ENCODE data around the gene IGSF9B.

IGSF9B gene

DNA sequence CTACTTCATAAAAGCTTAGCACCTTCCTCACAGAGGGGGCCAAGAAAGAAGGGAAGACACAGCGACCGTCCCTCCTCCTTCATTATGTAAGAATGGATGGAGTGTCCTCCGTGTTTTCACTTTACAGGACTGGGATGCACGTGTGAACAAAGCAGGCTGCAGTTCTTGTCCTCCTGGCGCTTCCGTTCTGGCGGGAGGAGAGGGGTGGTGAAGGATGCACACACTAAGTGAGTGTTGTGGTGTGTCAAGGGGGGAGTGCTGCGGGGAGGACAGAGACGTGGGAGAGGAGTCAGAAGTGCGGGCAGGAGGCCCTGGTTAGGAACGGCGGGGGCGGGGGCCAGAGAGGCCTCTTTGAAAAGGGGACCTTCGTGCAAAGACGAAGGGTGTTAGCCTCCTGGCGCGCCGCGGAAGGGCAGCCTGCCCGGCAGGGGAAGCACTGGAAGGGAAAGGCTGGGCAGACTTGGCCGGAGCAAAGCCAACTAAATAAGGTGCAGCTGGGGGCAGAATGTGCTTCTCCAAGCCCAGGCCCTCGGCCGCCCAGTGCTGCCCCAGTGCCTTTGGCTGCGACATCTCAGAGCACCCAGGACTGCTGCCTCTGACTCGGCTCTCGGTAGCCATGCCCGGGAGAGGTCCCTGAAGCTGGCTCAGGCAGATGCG, 27.0 kb upstream of the IGSF9B start:
- DNase-seq (ENCODE audit: low read depth) = no peak

DNA sequence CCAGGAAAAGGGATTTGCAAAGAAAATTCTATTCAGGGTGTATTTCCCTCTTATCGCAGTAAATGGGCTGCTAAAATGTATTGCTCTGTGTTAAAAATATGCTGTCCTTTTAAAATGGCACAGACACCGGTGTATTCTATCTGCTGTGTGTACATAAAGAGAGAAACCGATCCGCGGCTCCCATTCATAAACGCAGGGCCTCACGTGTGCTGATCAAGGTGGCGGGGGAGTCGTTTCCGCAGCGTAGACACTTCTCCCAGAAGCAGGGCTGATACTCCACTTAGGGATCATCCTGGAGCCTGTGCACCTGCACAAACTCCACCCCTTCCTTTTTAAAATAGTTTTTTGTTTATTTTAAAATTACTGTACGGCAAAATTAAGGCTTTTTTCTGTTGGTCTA, 26.1 kb upstream of the IGSF9B start:
- no peak for DNase-seq (ENCODE audit: low read depth)

DNA sequence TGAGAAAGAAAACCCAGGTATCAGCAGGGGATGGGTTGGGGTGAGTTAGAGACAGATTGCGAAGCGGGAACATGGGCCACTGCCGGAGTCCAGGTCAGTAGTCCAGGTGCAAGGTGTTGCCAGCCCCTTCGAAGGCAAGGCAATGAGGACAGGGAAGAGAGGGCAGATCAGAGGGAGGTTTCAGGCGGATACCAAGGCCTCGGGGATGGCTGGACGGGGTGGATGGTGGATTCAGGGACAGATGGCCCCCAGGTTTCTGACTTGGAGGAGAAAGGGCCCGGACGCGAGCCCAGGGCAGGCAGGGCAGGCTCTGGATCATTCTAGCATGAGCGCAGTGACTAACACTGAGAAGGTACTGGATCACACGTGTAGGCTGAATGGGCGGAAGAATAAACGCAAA, 25.4 kb upstream of the IGSF9B start:
- DNase-seq (ENCODE audit: low read depth) = no peak

DNA sequence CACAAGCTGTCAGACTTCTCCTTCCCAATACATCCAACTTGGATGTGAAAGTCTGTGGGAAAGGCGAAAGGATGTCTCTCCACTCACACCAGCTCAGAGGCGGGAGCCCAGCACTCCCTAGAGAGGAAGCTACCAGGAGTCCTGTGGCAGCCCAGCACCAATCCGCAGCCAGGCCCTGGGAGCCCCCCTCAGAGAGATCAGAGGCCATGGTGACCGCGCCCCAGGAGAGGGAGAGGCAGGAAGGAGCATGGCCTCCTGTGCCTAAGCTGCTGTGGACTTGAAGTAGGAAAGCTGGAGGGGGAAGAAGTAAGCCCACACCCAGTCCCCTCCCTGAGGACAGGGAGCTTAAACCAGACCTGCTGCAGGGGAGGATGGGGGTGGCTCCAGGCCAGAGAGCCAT, 24.4 kb upstream of the IGSF9B start:
- DNase-seq (ENCODE audit: low read depth) = no peak

DNA sequence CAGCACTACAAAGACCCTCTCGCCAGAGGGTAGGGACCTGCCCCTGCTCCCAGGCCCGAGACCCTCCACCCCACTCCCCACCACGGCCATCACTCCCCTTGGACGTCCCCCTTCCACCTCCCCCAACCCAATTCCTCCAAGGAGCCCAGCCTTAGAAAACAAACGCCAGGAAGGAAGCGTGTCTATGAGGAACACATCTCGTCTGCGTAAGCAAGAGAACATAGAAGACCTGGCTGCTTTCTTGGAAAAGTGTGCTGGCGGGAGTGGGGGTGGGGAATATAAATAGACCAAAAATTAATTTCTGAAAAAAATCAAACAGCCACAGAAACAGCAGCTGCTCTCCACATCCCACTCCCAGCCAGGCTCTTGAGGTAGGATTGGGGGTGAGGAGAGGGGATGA, 23.9 kb upstream of the IGSF9B start:
- no peak for DNase-seq (ENCODE audit: low read depth)

DNA sequence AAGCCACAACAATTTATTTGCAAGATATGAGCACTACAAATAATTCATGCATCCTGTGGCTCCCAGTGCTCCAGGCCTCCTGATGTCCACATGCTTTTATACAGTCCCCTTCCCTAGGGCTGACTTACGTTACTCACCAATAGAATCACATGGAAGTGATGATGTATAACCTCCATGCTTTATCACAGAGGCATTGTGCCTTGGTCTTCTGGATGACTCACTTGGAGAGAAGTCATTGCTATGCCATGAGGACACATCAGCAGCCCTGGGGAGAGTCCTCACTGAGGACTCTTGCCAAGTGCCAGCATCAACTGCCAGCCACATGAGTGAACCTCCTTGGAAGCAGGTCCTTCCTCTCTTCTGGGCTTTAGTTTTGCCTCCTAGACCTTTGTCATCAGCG, 22.0 kb upstream of the IGSF9B start:
- DNase-seq (ENCODE audit: low read depth) = no peak

DNA sequence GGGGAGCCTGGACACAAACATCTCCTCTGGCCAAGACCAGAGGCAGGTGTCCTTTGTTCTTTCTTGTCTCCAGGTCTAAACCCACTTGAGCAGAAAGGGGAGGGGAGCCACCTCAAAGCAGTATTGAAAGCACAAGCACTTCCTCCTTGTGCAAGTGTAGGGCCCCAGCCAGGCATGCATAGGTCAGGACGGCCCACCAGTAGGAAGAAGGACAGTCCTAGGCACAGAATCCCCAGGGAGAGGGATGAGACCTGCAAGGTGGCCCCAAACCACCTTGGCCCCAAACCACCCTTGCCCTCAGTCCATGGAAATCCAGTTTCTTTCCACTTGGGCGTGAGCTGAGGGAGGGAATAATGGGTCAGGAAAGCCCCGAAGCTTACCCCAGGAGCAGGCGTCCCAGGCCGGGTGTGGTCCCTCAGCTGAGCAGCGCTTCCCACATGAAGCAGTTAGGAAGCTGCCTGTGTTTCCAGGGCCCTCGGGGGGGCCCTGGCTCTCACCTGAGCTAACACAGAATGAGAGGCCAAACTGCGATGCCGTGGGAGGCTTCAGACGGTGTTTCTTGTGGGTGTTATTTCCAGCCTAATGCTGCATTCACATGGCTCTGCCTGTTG, 20.4 kb upstream of the IGSF9B start:
- no peak for DNase-seq (ENCODE audit: low read depth)

DNA sequence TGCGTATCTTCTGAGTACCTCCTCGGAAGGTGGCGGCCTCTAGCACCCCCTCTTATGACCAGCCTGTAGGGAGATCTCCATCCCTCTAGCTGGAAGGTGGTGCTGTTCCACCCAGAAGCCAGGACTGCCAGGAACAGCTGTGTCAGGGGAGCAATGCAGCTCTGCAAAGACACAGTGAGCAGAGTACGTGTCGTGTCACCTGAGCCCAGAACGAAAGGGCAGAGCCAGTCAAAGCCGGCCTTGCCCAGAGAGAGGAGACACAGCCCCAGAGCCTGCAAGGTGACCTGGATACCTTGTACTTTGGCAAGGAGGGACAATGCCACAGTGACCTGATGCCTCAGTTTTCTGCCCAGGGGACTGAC, 18.7 kb upstream of the IGSF9B start:
- DNase-seq (ENCODE audit: low read depth) = no peak

DNA sequence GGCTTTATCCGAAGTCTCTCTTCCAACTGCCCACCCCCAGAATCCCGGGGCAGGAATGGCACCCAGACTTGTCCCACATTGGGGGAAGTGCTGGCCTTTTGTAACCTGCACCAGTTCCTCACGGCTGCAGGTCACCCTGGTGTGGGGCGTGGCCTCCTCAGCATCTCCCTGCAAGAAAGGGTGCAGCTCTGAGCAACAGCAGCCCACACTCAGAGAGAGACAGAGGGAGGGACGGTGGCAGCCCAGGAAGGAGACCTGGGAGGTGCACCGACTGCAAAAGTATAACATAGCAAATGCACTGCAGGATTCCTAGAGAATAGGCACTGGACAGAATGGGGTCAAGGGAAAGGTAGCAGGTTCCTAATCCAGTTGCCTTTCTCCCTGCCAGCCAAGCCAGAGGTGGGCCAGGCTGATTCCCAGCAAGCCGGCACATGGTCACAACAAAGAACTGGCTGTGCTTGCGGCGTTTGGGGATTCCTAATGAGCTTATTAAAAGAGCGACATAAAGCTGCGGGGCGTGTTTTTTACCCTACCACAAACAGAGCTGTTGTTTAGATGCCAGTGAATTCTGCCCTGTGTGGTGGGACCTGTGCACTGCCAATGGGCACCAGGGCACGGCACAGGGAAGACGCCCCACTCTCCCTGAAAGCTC, 18.2 kb upstream of the IGSF9B start:
- DNase-seq (ENCODE audit: low read depth) = no peak

DNA sequence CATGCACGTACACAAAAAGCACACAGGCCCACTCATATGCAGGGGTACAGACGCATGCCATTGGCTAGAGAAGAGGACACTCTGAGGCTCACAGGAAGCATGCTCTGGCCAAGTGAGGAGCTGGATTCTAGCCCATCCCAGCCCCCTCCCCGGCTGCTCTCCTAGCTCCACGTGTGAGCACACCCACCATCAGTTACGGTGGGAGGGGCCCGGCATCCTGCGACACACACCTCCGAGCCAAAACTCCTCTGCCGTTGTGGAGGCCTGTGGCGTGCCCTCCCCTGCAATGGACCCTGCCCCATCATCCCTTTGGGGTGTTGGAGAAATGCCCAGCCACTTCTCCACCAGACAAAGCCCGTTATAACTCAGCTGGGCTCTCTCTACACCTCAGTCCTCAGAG, 15.1 kb upstream of the IGSF9B start:
- no peak for DNase-seq (ENCODE audit: low read depth)

DNA sequence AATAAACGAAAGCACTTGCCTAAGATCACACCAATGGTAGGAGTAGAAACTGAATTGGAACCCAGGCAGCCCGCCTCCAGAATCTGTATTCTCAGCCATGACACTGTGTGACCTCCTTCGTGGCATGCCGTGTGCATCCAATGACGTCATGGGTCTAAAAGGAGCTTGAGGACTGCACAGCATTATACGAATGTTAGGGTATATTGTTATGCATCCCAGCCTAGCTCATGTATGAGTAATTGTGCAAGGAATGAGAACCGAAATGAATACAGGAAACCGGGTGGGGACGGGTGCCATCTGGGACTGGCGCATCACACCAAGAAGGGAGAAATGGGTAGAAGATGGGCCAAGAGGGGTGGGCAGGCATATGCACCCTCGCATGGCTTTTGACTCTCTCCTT, 12.3 kb upstream of the IGSF9B start:
- DNase-seq (ENCODE audit: low read depth) = no peak

DNA sequence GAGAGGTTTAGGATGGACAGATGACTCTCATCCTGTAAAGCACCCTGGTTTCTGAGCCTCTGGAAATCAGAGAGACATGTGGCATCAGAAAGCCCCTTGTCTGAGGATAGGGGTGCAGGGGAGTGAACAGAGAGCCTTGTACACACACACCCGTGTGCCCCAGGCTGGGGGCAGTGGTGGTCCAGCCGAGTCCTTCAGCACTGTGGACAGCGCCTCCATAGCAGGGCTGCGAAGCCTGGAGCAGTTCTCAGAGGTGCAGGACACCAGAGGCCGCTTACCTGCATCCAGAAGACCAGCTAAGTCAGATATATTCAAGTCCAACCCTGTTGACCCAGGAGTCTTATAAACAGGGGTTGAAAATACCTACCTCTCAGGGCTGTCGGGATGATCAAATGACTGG, 11.5 kb upstream of the IGSF9B start:
- no peak for DNase-seq (ENCODE audit: low read depth)

DNA sequence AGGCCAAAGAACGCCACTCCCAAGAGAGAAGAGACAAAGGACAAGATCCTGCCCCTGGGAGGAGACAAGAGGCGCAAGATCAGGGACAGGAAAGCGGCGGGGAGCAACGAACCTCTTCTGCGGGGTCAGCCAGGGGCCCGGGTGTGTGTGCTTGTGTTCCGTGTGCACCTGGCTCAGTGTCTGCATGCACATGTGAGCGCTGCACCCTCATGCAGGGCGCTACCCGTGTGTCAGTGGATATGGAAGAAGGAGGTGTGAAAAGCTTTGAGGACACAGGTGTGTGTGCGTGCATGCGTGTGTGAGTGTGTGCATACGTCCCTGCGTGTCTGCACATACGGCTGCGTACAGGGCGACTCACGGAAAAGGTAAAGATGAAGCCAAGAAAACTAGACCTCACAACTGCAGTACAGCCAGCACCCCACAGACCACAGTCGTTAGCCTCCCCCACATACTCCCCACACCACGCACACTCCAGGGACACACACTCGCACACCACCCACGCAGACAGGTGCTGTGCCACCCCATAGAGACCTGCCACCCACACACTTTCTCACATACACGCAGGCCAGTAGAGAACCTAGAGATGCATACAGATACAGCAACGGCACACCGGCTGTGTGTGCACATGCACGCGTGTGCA, 11.0 kb upstream of the IGSF9B start:
- no peak for DNase-seq (ENCODE audit: low read depth)

DNA sequence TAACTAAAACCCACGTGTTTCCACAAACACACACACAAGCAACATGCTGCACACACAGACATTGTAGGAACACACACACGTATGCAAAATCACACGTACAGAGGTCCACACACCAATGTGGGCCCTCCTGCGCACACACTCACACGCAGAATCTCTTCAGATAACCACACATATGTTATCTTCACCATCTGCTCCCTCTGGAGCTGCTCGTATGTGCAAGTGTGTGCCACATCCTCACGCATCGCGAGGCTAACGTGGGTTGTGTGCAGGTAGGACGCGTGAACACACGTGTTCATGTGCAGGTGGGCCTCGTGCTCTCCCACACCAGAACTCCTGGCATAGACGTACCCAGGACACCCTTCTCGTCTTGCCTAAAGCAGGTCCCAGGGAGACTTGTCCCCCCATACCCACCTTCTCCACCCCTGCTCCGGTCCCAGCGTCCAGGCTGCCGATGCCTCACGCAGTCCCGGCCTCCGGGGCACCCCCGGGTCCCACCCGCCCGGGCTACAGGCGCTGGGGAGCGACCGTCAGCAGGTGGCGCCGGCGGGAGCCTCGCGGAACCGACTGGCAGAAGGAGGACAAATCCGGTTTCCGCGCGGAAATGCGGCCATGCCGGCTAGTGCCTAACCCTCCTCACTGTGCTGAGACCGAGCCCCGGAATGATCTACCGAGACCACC, 10.3 kb upstream of the IGSF9B start:
- peak; percentile 76 for DNase-seq (ENCODE audit: low read depth)

DNA sequence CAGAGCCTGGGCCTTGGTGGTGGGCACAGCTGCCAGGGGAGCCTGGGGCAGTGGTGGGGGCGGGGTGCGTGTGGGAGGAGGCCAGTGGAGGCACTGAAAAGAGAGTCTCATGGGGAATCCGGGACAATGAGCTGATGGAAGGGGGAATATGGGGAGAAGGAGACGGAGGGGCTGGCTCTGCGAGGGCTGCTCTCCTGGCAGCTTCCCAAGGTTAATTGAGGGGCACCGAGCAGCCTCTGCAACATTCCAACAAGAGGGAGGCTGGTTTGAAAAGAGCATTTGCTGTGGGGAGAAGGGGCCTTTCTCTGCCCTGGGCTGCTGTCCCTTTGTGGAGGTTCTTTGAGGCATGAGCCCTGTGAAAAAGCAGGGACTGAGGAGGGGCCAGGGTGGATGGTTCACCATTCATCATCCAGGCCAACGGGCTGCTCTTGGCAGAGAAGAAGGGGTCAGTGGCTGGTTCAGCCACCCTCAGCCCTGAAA, 9.4 kb upstream of the IGSF9B start:
- no peak for DNase-seq (ENCODE audit: low read depth)

DNA sequence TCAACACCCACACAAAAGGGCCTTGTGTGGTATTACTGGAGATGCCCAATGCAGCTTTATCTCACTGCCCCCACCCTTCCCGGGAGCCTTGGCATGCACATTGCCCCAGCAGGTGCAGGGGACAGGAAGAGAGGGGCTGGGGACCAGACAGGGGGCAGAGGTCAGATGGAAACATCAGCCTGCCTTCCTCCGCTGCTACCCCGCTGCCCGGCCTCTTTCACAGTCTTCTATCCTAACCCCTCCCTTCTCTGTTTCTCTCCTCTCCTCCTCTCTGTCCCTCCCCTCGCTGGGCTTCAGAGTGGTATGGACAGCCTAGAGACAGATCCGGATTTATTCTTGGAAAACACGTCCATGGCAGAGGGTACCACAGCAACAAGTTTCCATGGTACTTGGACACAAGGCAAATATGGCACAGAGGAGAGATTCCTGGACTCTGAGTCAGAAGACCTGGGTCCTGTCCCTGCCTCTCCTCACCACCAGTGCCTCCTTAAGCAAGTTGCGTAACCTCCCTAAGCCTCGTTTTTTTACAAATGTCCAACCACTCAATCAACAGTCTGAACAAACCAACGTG, 8.3 kb upstream of the IGSF9B start:
- no peak for DNase-seq (ENCODE audit: low read depth)

DNA sequence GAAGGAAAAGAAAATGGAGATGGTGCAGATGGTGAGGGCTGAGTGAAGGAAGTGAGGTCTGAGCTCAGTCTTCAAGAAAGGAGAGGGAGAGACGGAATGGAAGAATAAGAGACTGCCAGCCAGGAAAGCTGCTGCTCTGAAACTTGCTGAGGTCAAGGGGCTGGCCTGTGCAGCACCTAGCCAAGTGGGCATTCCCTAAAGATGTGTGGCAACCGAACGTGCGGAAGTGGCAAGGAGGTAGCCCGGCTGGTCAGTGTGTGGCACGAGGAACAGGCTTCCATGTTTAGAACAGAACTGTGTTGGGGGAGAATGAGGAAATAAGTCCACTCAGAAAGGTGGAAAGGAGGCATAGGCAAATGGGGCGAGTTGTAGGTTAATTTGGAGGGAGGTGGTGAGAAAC, 7.6 kb upstream of the IGSF9B start:
- DNase-seq (ENCODE audit: low read depth) = no peak

DNA sequence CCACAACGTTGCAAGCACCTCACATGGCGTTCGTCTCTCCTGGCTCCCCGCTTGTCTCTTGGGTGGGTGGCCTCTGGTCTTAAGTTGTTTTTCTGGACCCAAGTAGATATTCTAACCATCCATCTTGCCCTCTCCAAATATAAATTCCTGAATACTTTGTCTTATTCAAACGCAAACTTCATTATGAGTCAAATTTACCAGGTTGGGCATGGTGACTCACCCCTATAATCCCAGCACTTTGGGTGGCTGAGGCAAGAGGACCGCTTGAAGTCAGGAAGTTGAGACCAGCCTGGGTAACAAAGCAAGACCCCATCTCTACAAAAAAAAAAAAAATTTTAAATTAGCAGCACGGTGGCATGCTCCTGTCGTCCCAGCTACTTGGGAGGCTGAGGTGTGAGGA, 5.1 kb upstream of the IGSF9B start:
- no peak for DNase-seq (ENCODE audit: low read depth)

DNA sequence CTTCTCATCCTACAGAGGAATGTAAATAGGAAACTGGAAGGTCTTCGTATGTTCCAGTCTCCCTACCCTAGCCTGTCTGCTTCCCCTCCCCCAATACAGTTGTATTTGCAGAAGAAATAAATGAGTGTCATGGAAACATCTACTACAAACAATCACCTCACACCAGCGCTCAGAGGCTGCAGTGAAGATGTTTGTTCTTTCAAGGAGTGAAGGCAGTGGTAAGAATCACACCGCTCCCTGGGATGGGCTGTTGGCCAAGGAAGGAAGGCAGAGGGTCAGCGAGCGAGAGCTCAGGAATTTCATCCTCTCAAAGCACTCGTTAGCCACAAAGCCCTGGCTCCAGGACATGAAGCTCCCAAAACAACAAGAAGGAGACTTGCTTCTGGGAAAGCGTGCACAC, 1.1 kb upstream of the IGSF9B start:
- no peak for DNase-seq (ENCODE audit: low read depth)

DNA sequence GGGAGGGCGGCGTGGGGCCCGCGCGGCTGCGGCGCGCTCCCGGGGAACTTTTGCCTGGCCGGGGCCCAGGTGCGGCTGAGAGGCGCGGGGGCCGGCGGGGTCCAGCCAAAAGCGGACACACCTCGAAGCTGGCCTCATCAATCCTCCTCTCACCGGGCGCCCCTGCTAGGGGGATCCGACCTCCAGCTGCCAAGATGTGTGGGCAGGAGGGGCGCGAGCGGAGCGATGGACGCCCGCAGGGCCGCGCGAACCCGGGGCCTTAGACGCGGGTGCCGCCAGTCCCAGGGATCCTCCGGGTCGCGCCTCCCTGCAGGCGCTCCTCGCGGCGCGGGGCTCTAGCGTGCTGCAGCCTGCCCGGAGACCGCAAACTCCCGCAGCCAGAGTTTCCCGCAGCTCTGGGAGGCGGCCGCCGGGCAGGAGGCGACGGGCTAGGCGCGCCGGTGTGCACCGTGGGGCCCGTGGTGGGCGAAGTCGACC, 785 bp downstream of the IGSF9B start:
- no peak for DNase-seq (ENCODE audit: low read depth)

DNA sequence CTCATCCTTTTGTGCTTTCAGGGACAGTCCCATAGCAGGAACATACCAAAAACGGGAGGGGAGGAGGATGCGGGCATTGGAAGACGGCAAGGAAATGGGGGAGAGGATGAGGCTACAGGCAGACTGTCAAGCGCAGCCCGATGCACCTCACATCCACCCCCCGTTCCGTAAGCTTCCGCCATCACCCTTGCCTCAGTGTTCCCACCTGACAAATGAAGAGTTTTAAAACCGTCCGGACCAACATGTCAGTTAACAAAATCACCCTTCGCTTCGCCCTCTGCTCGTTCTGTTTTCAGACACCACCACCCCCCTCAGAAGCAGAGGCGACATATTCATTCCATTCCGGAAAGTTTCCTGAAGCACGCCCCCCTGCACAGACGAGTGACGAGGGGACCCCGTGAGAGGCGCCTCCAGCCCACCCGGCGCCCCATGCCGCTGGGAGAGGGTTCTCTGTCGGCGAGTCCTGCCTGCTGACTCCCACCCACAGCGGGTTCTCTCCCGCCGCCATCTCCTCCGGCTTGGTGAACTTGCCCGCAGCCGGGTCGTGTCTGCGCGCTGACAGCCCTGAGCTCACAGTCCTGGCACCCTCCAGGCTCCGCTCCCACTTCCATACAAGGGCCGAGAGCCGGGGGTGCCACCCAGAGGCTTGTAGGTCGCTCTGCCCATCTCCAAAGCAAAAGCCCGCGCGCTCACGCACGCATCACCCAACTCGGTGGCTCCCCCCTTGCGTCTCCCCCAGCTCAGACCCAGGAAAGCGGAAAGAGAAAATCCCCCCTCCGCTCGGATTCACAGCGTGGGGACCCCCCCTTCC, 1.5 kb downstream of the IGSF9B start:
- peak; percentile 38 for DNase-seq (ENCODE audit: low read depth)

Data from activated T-cell treated with anti-CD3 and anti-CD28 coated beads for 48 hours (primary cell).